Osteocyte (in vitro differentiated cells): ENCODE data around the gene SLC31A1. TPM values are rescaled to one million over a fixed set of nuclear protein-coding genes. Genes with fewer than 3 reads are reported as not detected.

Experiments used
- DNase-seq: peaks from one replicate; pipeline ENCODE4 v3.0.0; 2021; ENCODE audit warnings: mixed read lengths; ENCODE audit not compliant: unreplicated experiment; ENCODE audit errors: extremely low spot score
- H3K27ac Mint-ChIP-seq: one replicate; pipeline ENCODE4 v1.8.0; 2021; ENCODE audit warnings: mild to moderate bottlenecking, mixed read lengths; ENCODE audit not compliant: unreplicated experiment
- H3K27me3 Mint-ChIP-seq: one replicate; pipeline ENCODE4 v1.8.0; 2021; ENCODE audit warnings: mixed read lengths; ENCODE audit not compliant: unreplicated experiment
- H3K36me3 Mint-ChIP-seq: one replicate; pipeline ENCODE4 v1.8.0; 2021; ENCODE audit warnings: mixed read lengths; ENCODE audit not compliant: unreplicated experiment
- H3K4me1 Mint-ChIP-seq: one replicate; pipeline ENCODE4 v1.8.0; 2021; ENCODE audit warnings: mixed read lengths; ENCODE audit not compliant: unreplicated experiment
- H3K4me3 Mint-ChIP-seq: one replicate; pipeline ENCODE4 v1.8.0; 2021; ENCODE audit warnings: mild to moderate bottlenecking, moderate library complexity, mixed read lengths; ENCODE audit not compliant: unreplicated experiment
- H3K9me3 Mint-ChIP-seq: one replicate; pipeline ENCODE4 v1.8.0; 2021; ENCODE audit warnings: mixed read lengths; ENCODE audit not compliant: unreplicated experiment
- total RNA-seq: library from RNA; stranded (reverse); gene quantifications from 2 replicates; pipeline ENCODE4 v1.2.1, GENCODE V29; 2021
- TF ChIP-seq, protein P1 (sequence below): fragments of 200-600 bp; sonication (generic); IDR thresholded peaks from 2 replicates; pipeline ENCODE4 v1.5.0; 2021; ENCODE audit warnings: antibody characterized with exemption, mild to moderate bottlenecking, moderate library complexity

Gene SLC31A1
- total RNA-seq, 1 donor from 2014 or later = 22.4 TPM

DNA sequence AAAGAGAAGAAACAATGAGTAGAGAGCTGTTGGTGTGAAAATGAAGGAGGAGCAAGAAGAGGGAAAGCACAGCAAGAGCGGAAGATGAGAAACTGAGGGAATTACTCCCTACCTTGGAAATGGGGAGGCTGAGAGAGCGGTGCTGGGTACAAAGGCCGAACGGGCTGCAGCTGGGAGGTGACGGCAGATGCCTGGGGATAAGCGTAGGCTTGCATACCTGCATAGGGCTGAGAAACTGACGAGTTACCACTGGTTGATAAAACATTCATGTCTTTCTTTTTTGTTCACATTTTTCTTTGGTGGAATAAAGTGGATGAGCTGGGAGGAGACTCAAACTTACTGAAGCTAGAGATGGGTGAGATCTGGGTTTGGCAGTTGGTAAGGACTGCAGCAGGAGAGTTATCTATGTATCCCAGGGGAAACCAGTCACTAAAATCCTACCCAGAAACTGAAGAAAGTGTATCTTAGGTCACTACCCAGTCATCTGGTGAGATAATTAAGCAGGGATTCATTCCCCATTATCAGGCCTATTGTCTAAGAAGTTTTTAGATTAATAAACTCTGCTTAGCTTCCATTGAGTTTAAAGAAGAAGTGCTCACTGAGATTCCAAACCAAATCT is 35.1 kb upstream of the SLC31A1 start:
- no peak for DNase-seq
- TF ChIP-seq, protein P1, sequence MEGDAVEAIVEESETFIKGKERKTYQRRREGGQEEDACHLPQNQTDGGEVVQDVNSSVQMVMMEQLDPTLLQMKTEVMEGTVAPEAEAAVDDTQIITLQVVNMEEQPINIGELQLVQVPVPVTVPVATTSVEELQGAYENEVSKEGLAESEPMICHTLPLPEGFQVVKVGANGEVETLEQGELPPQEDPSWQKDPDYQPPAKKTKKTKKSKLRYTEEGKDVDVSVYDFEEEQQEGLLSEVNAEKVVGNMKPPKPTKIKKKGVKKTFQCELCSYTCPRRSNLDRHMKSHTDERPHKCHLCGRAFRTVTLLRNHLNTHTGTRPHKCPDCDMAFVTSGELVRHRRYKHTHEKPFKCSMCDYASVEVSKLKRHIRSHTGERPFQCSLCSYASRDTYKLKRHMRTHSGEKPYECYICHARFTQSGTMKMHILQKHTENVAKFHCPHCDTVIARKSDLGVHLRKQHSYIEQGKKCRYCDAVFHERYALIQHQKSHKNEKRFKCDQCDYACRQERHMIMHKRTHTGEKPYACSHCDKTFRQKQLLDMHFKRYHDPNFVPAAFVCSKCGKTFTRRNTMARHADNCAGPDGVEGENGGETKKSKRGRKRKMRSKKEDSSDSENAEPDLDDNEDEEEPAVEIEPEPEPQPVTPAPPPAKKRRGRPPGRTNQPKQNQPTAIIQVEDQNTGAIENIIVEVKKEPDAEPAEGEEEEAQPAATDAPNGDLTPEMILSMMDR = no peak
- Mint-ChIP-seq H3K4me1 (peaks cover 10% of the 10 kb centered on the region), H3K9me3 (no peaks in the 10 kb centered on the region), H3K27ac (peak overlapping the region; percentile 19), H3K27me3 (no peaks in the 10 kb centered on the region), H3K4me3 (no peak overlapping the region), H3K36me3 (peaks cover 63% of the 10 kb centered on the region)

DNA sequence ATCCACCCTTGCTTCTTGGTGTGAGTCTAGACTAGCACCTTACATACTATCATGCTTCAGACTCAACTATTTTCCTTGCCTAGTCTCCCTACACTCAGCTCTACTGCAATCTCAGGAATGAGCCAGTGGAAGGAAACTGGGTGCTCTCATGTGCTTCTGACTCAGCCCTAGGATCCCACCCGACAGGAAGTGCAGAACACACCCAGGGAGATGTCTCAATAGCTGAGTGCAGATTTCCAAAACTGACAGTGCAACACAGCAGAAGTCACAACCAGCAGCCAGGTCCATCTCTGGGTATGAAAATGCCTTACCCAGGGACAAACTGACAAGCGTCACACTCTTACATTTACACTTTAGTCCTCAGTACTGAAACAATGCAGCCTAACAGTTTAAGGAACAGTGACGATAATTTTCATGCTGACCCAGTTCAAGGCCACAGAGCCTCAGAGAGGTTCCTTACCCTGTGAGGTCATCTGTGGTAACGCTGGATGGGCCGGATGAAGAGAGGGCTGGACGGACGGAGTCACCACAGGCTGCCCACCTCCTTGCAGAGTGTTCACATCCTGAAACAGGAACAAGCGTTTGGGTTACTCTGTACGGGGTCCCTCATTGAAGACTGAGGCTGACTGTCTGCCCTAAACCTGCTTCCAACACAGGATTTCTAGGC is 33.3 kb upstream of the SLC31A1 start:
- Mint-ChIP-seq H3K27me3 (no peaks in the 10 kb centered on the region), H3K36me3 (peaks cover 49% of the 10 kb centered on the region), H3K9me3 (no peaks in the 10 kb centered on the region), H3K4me1 (peaks cover 10% of the 10 kb centered on the region), H3K4me3 (no peak overlapping the region), H3K27ac (peak overlapping the region; percentile 85)
- TF ChIP-seq, protein P1 = no peak
- DNase-seq = no peak

DNA sequence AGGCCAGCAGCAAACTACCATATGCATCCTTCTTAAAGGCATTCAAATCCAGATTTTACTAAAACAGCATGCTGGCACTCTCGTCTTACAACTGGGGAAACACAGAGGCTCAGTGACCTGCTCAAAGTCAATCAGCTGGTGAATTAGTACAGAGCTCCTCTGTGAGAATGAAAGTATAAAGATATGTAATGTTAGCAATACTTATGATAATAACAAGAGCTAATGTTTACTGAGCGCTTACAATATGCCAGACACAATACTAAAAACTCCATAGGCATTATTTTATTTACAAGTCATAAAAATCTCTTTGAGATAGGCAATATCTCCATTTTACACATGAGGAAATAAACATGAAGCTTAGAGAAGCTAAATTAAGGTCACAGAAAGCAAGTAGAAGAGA is 28.9 kb upstream of the SLC31A1 start:
- TF ChIP-seq, protein P1 = no peak
- Mint-ChIP-seq H3K27me3 (no peaks in the 10 kb centered on the region), H3K4me3 (no peak overlapping the region), H3K27ac (no peak overlapping the region), H3K9me3 (no peaks in the 10 kb centered on the region), H3K36me3 (peaks cover 31% of the 10 kb centered on the region), H3K4me1 (peaks cover 9% of the 10 kb centered on the region)
- DNase-seq = no peak

DNA sequence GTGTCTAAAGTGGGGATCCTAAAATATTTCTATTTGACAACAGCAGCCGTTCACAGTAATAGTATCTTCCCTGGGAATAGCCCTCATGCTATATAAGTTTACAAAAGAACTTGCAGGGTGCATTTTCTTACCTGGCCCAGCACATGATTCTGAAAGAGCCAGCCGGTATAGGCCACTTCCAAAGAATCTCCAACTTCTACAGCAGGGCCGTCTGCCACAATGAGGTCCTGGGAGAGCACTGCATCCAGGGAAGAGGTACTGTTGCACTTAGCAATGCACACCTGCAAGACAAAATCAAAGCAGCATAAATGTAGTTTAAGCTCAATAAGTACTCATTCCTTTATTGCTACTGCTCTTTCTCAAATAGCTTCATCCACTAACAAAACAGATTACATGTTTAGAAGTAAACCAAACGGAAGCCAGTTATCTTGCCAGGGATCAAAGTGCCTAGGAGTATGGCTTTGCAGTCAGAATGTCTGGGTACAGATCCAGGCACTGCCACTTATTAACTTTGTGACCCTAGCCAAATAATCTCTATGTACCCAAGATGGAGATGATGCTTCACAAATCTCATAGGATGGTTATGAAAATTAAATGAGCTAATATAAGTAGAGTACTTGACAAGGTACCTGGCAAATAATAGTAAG is 21.5 kb upstream of the SLC31A1 start:
- Mint-ChIP-seq H3K36me3 (peaks cover 39% of the 10 kb centered on the region), H3K9me3 (no peaks in the 10 kb centered on the region), H3K4me3 (no peak overlapping the region), H3K27ac (no peak overlapping the region), H3K27me3 (no peaks in the 10 kb centered on the region), H3K4me1 (no peaks in the 10 kb centered on the region)
- TF ChIP-seq, protein P1 = no peak
- DNase-seq = no peak

DNA sequence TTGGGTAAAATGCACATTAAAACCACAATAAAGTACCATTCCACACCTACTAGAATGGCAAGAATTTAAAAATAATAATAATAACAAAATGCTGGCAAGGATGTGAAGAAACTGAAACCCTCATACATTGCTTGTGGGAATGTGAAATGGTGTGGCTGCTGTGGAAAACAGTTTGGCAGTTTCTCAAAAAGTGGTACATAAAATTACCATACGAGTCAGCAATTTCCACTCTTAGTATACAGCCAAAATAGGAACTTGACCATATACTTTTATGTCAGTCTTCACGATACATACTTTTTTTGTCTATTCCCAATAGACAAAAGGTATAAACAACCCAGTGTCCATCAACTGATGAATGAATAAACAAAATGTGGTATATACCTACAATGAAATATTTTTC is 15.9 kb upstream of the SLC31A1 start:
- Mint-ChIP-seq H3K27ac (no peak overlapping the region), H3K4me1 (no peaks in the 10 kb centered on the region), H3K4me3 (no peak overlapping the region), H3K36me3 (peaks cover 47% of the 10 kb centered on the region), H3K9me3 (no peaks in the 10 kb centered on the region), H3K27me3 (no peaks in the 10 kb centered on the region)
- no peak for DNase-seq
- TF ChIP-seq, protein P1 = no peak
